Measurements from ENCODE around the gene ETS1.

GRCh38 chr11:128500493-128500892, 86.9 kb downstream of the ETS1 start:
- TF ChIP-seq CTCF (IDR thresholded peaks at IDR 0.05) (no peak), POLR2A (IDR thresholded peaks at IDR 0.05) (no peak), POLR2AphosphoS5 (IDR thresholded peaks at IDR 0.05) (no peak)

Measured in prostate gland (tissue), 2 donors.